ENCODE results near the gene CPA5. TPM values are rescaled to one million over a fixed set of nuclear protein-coding genes. Genes with fewer than 3 reads are reported as not detected.

CPA5 gene, protein sequence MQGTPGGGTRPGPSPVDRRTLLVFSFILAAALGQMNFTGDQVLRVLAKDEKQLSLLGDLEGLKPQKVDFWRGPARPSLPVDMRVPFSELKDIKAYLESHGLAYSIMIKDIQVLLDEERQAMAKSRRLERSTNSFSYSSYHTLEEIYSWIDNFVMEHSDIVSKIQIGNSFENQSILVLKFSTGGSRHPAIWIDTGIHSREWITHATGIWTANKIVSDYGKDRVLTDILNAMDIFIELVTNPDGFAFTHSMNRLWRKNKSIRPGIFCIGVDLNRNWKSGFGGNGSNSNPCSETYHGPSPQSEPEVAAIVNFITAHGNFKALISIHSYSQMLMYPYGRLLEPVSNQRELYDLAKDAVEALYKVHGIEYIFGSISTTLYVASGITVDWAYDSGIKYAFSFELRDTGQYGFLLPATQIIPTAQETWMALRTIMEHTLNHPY
- total RNA-seq: not detected

DNA sequence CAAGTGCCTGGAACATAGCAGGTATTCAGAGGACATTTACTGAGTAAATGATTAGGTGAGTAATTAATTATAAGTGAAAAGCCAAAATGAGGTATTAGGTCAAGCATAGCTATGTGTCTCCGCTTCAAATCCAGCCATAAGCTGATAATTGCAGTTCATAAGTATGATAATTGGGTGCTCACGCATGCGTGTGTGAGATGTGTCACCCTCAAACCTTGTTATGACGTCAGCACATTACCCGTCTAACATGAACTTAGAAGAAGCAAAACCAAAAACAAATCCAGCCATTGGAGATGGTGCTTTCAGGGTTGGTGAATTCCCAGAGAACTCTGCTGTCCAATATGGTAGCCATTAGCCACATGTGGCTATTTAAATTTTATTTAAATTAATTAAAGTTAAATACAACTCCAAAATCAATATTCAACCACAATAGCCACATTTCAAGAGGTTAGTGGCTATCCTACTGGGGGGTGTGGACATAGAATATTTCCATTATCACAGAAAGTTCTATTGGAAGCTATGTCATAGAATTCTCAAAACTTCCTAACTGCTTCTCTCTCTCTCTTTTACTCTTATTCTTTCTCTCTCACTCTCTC lies at the start of gene CPA5:
CPA5 (plus strand) TSS at position 546 of the 596 bp plus-strand sequence. CDS start 1,670 bp downstream, outside the sequence.
- H3K36me3 ChIP-seq: no peaks in the 10 kb centered on the region
- 90 to 95% methylated on average over 5 of the region's 5 CpGs for WGBS, 2 donors
- TF ChIP-seq POLR2A (IDR thresholded peaks at IDR 0.05): no peak
- TF ChIP-seq, protein P1, sequence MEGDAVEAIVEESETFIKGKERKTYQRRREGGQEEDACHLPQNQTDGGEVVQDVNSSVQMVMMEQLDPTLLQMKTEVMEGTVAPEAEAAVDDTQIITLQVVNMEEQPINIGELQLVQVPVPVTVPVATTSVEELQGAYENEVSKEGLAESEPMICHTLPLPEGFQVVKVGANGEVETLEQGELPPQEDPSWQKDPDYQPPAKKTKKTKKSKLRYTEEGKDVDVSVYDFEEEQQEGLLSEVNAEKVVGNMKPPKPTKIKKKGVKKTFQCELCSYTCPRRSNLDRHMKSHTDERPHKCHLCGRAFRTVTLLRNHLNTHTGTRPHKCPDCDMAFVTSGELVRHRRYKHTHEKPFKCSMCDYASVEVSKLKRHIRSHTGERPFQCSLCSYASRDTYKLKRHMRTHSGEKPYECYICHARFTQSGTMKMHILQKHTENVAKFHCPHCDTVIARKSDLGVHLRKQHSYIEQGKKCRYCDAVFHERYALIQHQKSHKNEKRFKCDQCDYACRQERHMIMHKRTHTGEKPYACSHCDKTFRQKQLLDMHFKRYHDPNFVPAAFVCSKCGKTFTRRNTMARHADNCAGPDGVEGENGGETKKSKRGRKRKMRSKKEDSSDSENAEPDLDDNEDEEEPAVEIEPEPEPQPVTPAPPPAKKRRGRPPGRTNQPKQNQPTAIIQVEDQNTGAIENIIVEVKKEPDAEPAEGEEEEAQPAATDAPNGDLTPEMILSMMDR (IDR thresholded peaks at IDR 0.05): no peak
- no peak for TF ChIP-seq EP300 (IDR thresholded peaks at IDR 0.05)

DNA sequence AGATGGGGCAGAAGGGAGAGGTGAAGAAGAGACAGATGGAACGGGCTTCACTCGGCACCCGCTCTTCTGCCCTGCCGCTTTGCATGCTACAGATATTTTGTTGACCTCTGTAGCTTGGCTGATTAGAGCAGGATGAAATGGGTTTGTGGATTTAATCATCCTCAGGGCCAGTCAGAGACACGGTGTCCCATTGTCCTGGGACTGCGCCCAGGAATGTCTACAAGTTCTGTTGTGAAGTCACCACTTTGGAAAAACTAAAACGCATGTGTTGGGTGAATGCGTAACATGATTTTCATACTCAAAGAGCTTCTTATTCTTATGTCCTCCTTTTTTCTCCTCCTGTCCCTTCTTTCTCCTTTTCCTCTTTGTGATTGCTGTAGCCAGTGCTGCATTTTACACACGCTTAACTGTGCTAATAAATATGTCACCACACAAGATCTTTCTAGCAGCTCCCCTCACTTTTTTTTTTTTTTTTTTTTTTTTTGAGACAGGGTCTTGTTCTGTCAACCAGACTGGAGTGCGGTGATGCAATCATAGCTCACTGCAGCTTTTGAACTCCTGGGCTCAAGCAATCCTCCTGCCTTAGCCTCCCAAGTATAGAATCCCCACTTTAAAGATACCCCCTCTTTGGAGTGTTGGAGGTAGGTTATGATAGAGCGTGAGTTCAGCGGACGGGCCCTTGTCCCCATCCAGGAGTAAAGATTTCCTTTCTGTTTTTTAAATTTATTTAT lies 48.2 kb upstream of the CPA5 start:
- H3K27ac ChIP-seq: no peak overlapping the region
- H3K4me1 ChIP-seq: peaks cover 0 to 8% (median 0%) of the 10 kb centered on the region in 4 donors
- WGBS, 2 donors: 84 to 86% methylated on average over 13 of the region's 13 CpGs
- H3K4me3 ChIP-seq: no peak overlapping the region
- no peaks in the 10 kb centered on the region for H3K36me3 ChIP-seq
- DNase-seq (ENCODE audit: low spot score in 2 of 2): no peak
- no peaks in the 10 kb centered on the region for H3K9me3 ChIP-seq
- H3K27me3 ChIP-seq: no peaks in the 10 kb centered on the region
- TF ChIP-seq POLR2A (IDR thresholded peaks at IDR 0.05): no peak
- TF ChIP-seq, protein P1 (IDR thresholded peaks at IDR 0.05): no peak
- TF ChIP-seq EP300 (IDR thresholded peaks at IDR 0.05): no peak

More for the DNA sequence above, at the start of gene CPA5:
- Histone ChIP-seq H3K9me3 (no peaks in the 10 kb centered on the region), H3K4me3 (peak within 1 kb of the TSS in 2 of 4 donors; percentile 5 to 8), H3K4me1 (no peaks in the 10 kb centered on the region), H3K27ac (no peak within 1 kb of the TSS), H3K27me3 (no peaks in the 10 kb centered on the region)
- no peak for DNase-seq (ENCODE audit: low spot score in 2 of 2)

DNA sequence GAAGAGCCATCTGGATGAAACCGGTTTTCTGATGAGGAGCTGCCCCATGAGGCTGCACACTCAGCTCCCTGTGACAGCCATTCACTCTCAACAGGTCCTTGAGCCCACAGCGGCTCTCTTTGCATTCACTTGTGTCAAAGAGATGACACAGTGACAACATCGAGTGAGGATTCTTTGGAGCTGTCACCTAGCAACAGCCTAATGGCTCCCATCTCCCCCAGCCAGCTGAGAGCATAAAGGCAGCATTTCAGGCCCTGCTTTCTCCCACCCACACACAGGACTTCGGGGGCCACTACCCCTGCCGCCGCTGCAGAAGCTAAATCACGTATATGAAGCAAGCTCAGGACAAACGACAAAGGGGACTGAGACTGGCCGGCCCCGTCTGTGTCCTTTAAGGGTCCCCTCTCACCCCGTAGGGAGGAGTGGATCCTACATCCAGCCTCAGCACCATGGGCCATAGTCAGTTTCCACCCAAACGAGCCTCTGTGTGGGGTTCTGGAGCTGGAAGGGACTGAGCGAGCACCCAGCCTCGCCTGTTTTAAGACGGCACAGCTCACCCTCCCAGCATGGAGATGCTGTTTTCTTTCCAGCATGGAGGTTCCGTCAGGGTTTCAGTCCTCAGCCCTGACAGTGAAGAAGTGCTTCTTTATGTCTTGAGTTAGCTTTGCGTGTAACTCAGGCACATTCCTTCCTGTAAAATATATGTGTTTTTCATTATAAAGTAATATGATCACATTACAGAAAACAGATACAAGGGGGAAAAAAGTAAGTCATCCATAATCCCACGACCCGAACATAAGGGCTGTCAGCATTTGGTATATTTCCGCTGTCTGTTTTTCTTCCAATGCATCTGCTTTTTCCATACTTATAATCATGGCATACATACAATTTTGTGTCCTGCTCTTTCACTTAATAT lies 46.7 kb upstream of the CPA5 start:
- Histone ChIP-seq H3K4me1 (peaks cover 0 to 6% (median 0%) of the 10 kb centered on the region in 4 donors), H3K27ac (no peak overlapping the region), H3K36me3 (no peaks in the 10 kb centered on the region), H3K9me3 (no peaks in the 10 kb centered on the region), H3K27me3 (no peaks in the 10 kb centered on the region), H3K4me3 (no peak overlapping the region)
- no peak for DNase-seq (ENCODE audit: low spot score in 2 of 2)
- TF ChIP-seq, protein P1 (IDR thresholded peaks at IDR 0.05): no peak
- TF ChIP-seq EP300 (IDR thresholded peaks at IDR 0.05): no peak
- TF ChIP-seq POLR2A (IDR thresholded peaks at IDR 0.05): no peak
- 59 to 63% methylated on average over 20 of the region's 20 CpGs for WGBS, 2 donors

DNA sequence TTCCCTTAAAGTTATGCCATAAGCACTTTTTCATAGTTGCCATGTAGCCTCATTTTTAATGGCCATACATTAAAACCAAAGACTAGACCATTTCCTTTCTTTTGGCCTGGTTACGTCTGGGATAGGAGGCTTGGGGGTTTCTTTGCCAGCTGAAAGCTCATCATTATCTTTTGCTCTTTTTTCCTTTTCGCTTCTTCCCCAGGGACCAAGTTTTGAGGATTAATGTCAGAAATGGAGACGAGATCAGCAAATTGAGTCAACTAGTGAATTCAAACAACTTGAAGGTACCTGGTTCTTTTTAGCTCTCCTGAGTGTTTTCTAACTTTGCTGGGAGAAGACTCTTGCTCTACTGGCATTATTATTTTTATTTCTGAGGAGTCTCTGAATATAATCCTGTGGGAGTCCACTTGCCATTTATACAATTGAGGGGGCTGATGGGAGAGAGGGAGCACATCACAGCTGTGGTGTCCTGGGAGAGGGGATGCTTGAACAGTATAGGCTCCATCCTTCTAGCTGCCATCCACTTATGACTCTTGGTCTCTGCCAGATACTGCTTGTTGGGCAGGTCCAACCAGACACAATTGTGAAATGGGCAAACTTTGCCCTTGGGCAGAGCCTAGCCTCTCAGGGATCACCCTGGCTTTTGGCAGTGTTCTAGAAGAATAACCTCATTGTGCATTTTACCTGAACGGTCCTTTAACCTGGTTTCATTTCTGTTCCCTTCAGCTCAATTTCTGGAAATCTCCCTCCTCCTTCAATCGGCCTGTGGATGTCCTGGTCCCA lies 45.9 kb upstream of the CPA5 start:
- TF ChIP-seq EP300 (IDR thresholded peaks at IDR 0.05) (no peak), POLR2A (IDR thresholded peaks at IDR 0.05) (no peak)
- TF ChIP-seq, protein P1 (IDR thresholded peaks at IDR 0.05): no peak
- no peaks in the 10 kb centered on the region for H3K27me3 ChIP-seq
- no peaks in the 10 kb centered on the region for H3K9me3 ChIP-seq
- DNase-seq (ENCODE audit: low spot score in 2 of 2): no peak
- 87 to 92% methylated on average over 5 of the region's 5 CpGs for WGBS, 2 donors
- no peaks in the 10 kb centered on the region for H3K36me3 ChIP-seq
- H3K4me1 ChIP-seq: no peaks in the 10 kb centered on the region
- no peak overlapping the region for H3K4me3 ChIP-seq
- H3K27ac ChIP-seq: no peak overlapping the region

All from tibial nerve (tissue), 4 donors.